ENCODE results near the gene ARFGAP2.
A peak's percentile ranks its signal among the peaks of the same experiment; 100 is the strongest.

The ARFGAP2 gene

GRCh38 chr11:47163898-47164297 is 12.8 kb downstream of the ARFGAP2 start:
- no peak for TF ChIP-seq CTCF (IDR thresholded peaks at IDR 0.05; ENCODE audit: control extremely low read depth, extremely low read depth, low read depth, missing control alignments)
- POLR2A ChIA-PET: interaction anchor here (1.2 kb wide), 1 partner anchor 10 kb away, joined by 6 read pairs; no protein-coding TSS in a partner anchor
- no peak for DNase-seq (ENCODE audit: extremely low spot score)
- CTCF ChIA-PET: interaction anchor here (0.9 to 4.5 kb wide), 7 partner anchors 10 to 296 kb away, joined by 3 to 32 read pairs (median 8); partner anchors contain the start of gene ARFGAP2

- CTCF ChIA-PET: interaction anchor here (0.8 to 4.5 kb wide), 18 partner anchors 9 to 295 kb away, joined by 3 to 32 read pairs (median 4); no protein-coding TSS in a partner anchor
- POLR2A ChIA-PET: interaction anchor here (0.6 to 1.2 kb wide), 5 partner anchors 8 to 463 kb away, joined by 4 to 6 read pairs (median 6); partner anchors contain the start of gene ARHGAP1
- no peak for TF ChIP-seq CTCF (IDR thresholded peaks at IDR 0.05; ENCODE audit: control extremely low read depth, extremely low read depth, low read depth, missing control alignments)
- DNase-seq (ENCODE audit: extremely low spot score): no peak
Observed at GRCh38 chr11:47163193-47163592, 13.5 kb downstream of the ARFGAP2 start.

- DNase-seq (ENCODE audit: extremely low spot score): no peak
- CTCF ChIA-PET: interaction anchor here (0.6 to 4.5 kb wide), 30 partner anchors 9 to 349 kb away, joined by 3 to 32 read pairs (median 3); no protein-coding TSS in a partner anchor
- TF ChIP-seq CTCF (IDR thresholded peaks at IDR 0.05; ENCODE audit: control extremely low read depth, extremely low read depth, low read depth, missing control alignments): no peak
- POLR2A ChIA-PET: interaction anchor here (1.2 kb wide), 1 partner anchor 9 kb away, joined by 6 read pairs; no protein-coding TSS in a partner anchor
Observed at GRCh38 chr11:47162426-47162825, 14.3 kb downstream of the ARFGAP2 start.

- DNase-seq (ENCODE audit: extremely low spot score): no peak
- CTCF ChIA-PET: interaction anchor here (0.6 to 4.5 kb wide), 30 partner anchors 8 to 348 kb away, joined by 3 to 32 read pairs (median 4); no protein-coding TSS in a partner anchor
- TF ChIP-seq CTCF (IDR thresholded peaks at IDR 0.05; ENCODE audit: control extremely low read depth, extremely low read depth, low read depth, missing control alignments): peak; percentile 10
- POLR2A ChIA-PET: no interaction called here
Observed at GRCh38 chr11:47161890-47162289, 14.8 kb downstream of the ARFGAP2 start.

- DNase-seq (ENCODE audit: extremely low spot score): peak; percentile 83
- POLR2A ChIA-PET: no interaction called here
- TF ChIP-seq CTCF (IDR thresholded peaks at IDR 0.05; ENCODE audit: control extremely low read depth, extremely low read depth, low read depth, missing control alignments): peak; percentile 76
- CTCF ChIA-PET: interaction anchor here (0.8 to 4.5 kb wide), 31 partner anchors 8 to 348 kb away, joined by 3 to 32 read pairs (median 4); partner anchors contain the start of gene CSTPP1
Observed at GRCh38 chr11:47161134-47161854, 15.4 kb downstream of the ARFGAP2 start.

GRCh38 chr11:47160753-47161133 is 15.9 kb downstream of the ARFGAP2 start:
- POLR2A ChIA-PET: no interaction called here
- no peak for DNase-seq (ENCODE audit: extremely low spot score)
- CTCF ChIA-PET: interaction anchor here (1.0 to 4.5 kb wide), 17 partner anchors 7 to 334 kb away, joined by 3 to 32 read pairs (median 5); partner anchors contain the start of gene CSTPP1
- TF ChIP-seq CTCF (IDR thresholded peaks at IDR 0.05; ENCODE audit: control extremely low read depth, extremely low read depth, low read depth, missing control alignments): no peak
